Measurements from ENCODE around the gene RAB24. TPM values are rescaled to one million over a fixed set of nuclear protein-coding genes. Genes with fewer than 3 reads are reported as not detected.
"Not testable (repeated sequence)": the region's sequence is repeated elsewhere in the genome, so short reads cannot be mapped to it uniquely, and the experiment has no call there.

RAB24 gene
- total and polyA plus RNA-seq, 7 donors: 22.3 to 64.6 (median 33.6) TPM

DNA sequence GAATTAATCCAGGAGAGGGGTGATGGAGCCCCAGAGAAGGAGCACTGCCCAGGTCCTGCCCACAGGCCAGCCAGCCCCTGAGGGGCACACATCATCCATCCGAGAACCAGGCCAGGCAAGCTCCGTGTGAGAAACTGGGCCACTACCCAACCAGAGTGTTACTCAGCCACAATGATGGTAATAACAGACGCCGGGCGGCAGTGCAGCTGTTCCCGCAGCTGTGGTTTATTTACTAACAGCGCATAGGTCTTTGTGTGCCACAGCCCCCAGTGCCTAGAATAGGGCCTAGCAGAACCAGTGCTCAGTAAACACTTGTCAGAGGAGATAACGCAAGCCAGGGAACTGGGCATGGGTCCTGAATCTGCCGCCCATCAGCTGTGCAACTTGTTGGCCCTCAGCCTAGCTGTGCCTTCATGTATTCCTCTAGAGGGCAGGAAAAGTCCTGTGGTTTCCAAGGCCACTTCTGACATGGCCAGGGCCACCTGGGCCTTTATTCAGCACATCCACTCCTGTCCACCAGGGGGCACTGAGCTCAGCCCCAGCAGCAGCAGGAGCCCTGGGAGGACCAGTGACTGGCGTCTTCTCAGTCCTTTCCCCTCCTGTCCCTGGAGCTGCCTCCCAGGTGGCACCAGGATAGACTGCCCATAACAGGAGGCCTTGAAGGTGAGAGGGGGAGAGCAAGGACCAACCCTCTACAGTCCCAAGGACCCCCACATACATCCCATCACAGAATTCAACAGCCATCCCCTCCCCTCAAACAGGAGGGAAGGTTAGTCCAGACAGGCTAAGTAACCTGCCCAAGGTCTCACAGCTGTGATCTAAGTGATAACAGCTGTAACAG lies 6.1 kb upstream of the RAB24 start:
- Histone ChIP-seq H3K36me3 (peaks cover 0 to 27% (median 14%) of the 10 kb centered on the region in 4 donors), H3K4me3 (no peak overlapping the region), H3K9me3 (no peaks in the 10 kb centered on the region), H3K4me1 (peaks cover 0 to 46% (median 34%) of the 10 kb centered on the region in 4 donors), H3K27me3 (no peaks in the 10 kb centered on the region), H3K27ac (no peak overlapping the region)
- TF ChIP-seq POLR2A (IDR thresholded peaks at IDR 0.05): no peak
- TF ChIP-seq, protein P1, sequence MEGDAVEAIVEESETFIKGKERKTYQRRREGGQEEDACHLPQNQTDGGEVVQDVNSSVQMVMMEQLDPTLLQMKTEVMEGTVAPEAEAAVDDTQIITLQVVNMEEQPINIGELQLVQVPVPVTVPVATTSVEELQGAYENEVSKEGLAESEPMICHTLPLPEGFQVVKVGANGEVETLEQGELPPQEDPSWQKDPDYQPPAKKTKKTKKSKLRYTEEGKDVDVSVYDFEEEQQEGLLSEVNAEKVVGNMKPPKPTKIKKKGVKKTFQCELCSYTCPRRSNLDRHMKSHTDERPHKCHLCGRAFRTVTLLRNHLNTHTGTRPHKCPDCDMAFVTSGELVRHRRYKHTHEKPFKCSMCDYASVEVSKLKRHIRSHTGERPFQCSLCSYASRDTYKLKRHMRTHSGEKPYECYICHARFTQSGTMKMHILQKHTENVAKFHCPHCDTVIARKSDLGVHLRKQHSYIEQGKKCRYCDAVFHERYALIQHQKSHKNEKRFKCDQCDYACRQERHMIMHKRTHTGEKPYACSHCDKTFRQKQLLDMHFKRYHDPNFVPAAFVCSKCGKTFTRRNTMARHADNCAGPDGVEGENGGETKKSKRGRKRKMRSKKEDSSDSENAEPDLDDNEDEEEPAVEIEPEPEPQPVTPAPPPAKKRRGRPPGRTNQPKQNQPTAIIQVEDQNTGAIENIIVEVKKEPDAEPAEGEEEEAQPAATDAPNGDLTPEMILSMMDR (IDR thresholded peaks at IDR 0.05): peak; percentile 40 to 79 (median 59)
- intact Hi-C loops (cut with DNase I): loop anchor here (5.0 to 10.0 kb wide), 3 partner anchors 58 to 205 kb away; partner anchors contain the start of gene DDX41
- 60 to 71% methylated on average over 10 of the region's 10 CpGs for WGBS, 2 donors
- peak; percentile 83 for DNase-seq

DNA sequence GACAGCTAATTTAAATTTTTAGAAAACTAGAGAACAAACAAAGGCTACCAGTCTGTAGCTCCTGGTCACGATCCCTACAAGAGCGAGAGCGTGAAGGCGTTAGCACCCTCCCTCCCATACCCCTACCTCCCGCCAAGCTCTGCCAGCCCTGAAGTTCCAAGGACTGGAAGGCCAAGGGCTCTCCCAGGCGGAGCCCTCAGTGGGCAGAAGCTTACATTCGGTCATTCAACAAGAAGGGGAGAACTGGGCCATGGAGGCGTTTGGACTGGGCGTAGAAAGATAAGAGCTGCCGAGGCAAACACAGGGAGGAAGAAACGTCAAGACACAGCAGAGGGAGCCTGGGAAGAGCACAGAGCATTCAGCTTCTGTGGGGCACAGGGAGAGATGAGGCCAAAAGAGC lies 5.2 kb upstream of the RAB24 start:
- TF ChIP-seq, protein P1 (IDR thresholded peaks at IDR 0.05): no peak
- TF ChIP-seq POLR2A (IDR thresholded peaks at IDR 0.05) (no peak), EP300 (IDR thresholded peaks at IDR 0.05) (no peak), POLR2AphosphoS5 (IDR thresholded peaks at IDR 0.05) (no peak)
- intact Hi-C loops (cut with DNase I): no loop called here
- WGBS, 2 donors: 91 to 94% methylated on average over 11 of the region's 11 CpGs
- no peaks in the 10 kb centered on the region for H3K27me3 ChIP-seq
- no peak overlapping the region for H3K4me3 ChIP-seq
- peaks cover 0 to 27% (median 14%) of the 10 kb centered on the region in 4 donors for H3K36me3 ChIP-seq
- H3K9me3 ChIP-seq: no peaks in the 10 kb centered on the region
- H3K4me1 ChIP-seq: peaks cover 0 to 53% (median 40%) of the 10 kb centered on the region in 4 donors
- DNase-seq: no peak
- no peak overlapping the region for H3K27ac ChIP-seq

- TF ChIP-seq, protein P1 (IDR thresholded peaks at IDR 0.05): no peak
- no peak for TF ChIP-seq POLR2AphosphoS5 (IDR thresholded peaks at IDR 0.05)
- TF ChIP-seq POLR2A (IDR thresholded peaks at IDR 0.05): no peak
- no peak for TF ChIP-seq EP300 (IDR thresholded peaks at IDR 0.05)
- peaks cover 0 to 27% (median 14%) of the 10 kb centered on the region in 4 donors for H3K36me3 ChIP-seq
- DNase-seq: no peak
- WGBS, 2 donors: 85 to 88% methylated on average over 43 of the region's 43 CpGs
- H3K4me1 ChIP-seq: peaks cover 0 to 52% (median 41%) of the 10 kb centered on the region in 4 donors
- no peak overlapping the region for H3K4me3 ChIP-seq
- intact Hi-C loops (cut with DNase I): no loop called here
- no peak overlapping the region for H3K27ac ChIP-seq
- H3K9me3 ChIP-seq: no peaks in the 10 kb centered on the region
- H3K27me3 ChIP-seq: no peaks in the 10 kb centered on the region
Observed at GRCh38 chr5:177307544-177308363, 4.2 kb upstream of the RAB24 start.

DNA sequence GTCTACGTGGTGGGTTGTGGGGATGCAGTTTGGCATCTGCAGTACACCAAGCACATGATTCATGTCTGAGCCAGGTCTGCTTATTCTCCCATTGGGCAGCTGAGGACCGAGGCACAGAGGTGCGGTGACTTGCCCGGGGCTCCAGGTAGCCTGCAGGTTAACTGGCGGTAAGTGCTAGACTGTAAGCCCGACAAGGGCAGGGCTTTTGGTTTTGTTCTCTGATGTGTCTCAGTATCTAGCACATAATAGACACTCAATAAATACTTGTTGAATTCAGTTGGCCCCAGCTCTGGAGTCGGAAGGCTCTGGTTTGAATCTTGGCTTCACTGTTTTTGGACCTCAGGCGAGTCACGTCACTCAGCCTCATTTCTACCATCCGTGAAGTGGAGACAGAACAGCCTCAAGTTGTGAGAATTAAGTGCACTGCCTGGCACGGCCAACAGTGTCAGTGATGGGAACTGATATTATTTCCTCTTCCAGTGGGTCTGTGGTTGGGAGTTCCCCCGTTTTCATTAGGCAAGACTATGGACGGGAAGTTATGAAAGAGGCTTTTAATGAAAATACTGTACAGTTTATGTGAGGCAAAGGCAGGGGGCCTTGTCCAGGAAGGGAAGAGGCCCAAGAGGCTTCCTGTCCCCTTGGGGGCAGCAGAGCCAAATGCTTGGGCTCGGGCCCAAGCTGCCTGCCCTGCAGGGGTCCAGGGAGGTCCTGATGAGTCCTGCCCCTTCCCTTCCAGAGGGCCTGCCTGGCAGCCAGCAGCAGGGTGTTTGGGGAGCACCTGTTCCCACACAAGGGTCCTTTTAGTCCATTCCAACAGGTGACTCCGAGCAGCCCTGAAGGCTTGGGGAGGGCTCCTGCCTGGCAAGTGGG lies 3.4 kb upstream of the RAB24 start:
- Histone ChIP-seq H3K4me3 (no peak overlapping the region), H3K9me3 (no peaks in the 10 kb centered on the region), H3K27me3 (no peaks in the 10 kb centered on the region), H3K36me3 (peaks cover 0 to 27% (median 14%) of the 10 kb centered on the region in 4 donors), H3K4me1 (peaks cover 0 to 54% (median 43%) of the 10 kb centered on the region in 4 donors), H3K27ac (no peak overlapping the region)
- TF ChIP-seq POLR2A (IDR thresholded peaks at IDR 0.05): no peak
- TF ChIP-seq POLR2AphosphoS5 (IDR thresholded peaks at IDR 0.05): no peak
- TF ChIP-seq, protein P1 (IDR thresholded peaks at IDR 0.05): no peak
- TF ChIP-seq EP300 (IDR thresholded peaks at IDR 0.05): no peak
- 78 to 80% methylated on average over 15 of the region's 15 CpGs for WGBS, 2 donors
- intact Hi-C loops (cut with DNase I): no loop called here
- DNase-seq: no peak

DNA sequence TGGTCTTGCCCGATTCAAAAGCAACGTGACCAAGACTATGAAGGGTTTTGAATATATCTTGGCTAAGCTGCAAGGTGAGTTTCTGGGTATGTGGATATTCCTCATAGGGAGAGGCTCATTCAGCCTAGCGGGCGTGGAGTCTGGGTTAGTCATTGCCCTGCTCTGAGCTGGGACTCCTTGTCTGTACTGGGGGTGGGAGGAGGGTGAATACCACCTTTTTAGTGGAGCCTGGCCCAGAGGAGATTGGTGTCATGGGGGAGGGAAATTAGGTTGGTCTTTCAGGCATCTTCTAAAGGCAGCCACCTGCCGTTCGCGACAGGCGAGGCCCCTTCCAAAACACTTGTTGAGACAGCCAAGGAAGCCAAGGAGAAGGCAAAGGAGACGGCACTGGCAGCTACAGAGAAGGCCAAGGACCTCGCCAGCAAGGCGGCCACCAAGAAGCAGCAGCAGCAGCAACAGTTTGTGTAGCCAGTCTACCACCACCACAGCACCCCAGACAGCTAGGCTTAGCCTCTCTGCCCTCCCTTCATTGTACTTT lies 2.7 kb upstream of the RAB24 start:
- H3K27me3 ChIP-seq; H3K27ac ChIP-seq; intact Hi-C loops (cut with DNase I); DNase-seq; H3K9me3 ChIP-seq; H3K4me3 ChIP-seq: not testable (repeated sequence)
- WGBS, 2 donors: 71 to 87% methylated on average over 11 of the region's 11 CpGs
- H3K4me1 ChIP-seq: peaks cover 0 to 54% (median 43%) of the 10 kb centered on the region in 4 donors
- H3K36me3 ChIP-seq: peaks cover 0 to 33% (median 14%) of the 10 kb centered on the region in 4 donors
